Forelimb muscle (tissue), 1 donor: ENCODE results near the gene FGF11. TPM values are rescaled to one million over a fixed set of nuclear protein-coding genes. Genes with fewer than 3 reads are reported as not detected.
"Not testable (repeated sequence)": the region's sequence is repeated elsewhere in the genome, so short reads cannot be mapped to it uniquely, and the experiment has no call there.

Source experiments
- DNase-seq: peaks from one replicate; pipeline ENCODE4 v3.0.0-alpha.2; 2013; ENCODE audit warnings: low read depth
- polyA plus RNA-seq: library from polyadenylated mRNA; unstranded; fragments of 120-200 nt; gene quantifications from one replicate; pipeline ENCODE4 v1.2.1, GENCODE V29; 2013; ENCODE audit not compliant: insufficient read length

Gene FGF11
- polyA plus RNA-seq, 1 donor = 1.4 TPM

DNA sequence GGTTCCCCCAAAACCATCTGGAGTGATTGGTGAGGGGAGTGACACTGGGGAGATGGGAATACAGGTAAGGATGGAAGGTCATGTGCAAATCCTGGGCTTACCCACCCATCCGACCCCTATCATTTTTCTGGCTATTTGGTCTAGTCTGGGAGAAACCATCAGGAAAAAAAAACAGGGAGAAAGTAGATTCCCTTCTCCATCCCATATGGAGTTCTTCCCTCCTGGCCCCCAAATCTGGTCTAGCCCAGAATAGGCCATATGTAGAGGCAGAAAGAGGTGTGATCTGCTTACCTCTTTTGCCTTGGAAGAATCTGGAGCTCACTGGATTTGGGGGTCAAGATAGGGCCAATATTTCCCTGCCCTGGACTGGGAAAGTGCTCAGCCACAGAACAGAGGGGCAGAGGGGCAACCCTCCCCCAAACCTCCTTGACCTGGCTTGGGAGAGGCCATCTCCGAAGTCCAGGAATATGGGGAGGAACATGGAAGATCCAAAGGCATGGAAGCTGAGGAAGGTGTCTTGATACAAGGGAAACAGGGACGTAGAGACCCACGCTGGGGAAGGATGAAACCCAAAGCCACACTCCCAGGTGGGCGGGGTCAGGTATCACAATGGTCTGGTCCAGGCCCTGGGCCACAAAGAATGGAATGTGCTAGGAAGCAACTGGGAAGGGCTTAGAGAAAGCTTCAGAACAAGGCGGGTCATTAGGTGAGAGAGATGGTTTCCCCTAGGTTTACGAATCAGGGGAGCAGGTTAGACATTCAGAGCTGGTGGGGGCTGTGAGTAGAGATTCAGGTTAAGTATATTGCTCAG lies 21.7 kb downstream of the FGF11 start:
- no peak for DNase-seq

DNA sequence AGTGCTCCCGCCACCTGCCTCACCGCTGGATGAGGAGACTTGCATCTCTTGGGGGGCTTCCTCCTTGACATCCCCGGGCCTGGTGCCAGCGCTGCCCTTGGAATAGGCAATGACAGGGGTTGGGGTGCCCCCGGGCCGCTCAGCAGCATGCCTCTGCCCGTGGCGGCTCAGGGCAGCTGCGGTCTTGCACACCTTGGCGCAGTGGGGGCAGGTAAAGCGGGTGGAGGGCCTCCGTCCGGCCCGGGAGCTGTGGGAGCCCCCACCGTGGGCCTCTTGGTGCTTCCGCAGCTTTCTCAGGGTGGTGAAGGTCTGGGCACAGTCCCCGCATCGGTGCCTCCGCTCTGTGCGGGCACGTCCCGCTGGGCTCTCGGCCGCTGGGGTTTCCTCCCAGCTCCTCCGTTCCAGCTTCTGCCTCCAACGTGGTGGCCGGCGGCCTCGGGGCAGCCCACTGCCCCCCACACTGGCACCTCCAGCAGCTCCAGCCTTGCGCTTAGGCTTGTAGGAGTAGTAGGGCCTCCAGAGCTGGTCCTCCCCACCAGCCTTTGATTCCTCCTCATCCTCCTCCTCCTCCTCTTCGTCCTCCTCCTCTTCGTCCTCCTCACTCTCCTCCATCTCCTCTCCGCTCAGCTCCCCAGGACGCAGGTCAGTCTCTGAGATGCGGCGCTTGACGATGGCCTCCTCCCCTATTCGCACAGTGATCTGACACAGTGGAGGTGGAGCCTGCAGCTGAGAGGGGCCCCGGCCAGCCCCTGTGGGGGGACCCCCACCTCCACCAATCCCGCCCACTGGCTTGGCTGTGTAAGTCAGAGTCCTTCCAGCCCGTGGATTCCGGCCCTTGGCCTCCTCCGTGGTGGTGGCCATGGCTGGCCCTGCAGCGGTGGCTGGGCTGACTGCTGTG lies 23.4 kb downstream of the FGF11 start:
- no peak for DNase-seq

DNA sequence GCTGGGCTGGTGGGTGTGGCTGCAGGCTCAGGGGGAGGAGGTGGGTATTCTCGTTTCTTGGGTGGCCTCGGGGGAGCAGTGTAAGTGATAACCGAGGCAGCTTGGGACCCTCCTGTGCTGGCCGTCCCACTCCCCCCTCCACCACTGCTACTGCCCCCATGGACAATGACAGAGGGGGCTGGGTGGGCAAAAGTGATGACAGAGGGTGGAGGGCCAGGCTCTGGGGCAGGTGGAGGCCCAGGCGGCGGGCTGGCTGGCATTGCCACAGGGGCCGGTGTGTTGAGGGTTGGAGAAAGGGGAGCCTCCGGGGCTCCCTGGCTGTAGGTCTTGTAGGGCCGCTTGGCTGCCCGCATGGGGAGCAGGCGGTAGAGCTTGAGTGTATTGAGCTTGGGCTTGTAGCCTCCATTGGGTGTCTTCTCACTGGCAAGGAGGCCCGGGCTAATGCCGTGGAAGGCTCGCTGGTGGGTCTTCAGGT lies 24.1 kb downstream of the FGF11 start:
- DNase-seq = no peak

DNA sequence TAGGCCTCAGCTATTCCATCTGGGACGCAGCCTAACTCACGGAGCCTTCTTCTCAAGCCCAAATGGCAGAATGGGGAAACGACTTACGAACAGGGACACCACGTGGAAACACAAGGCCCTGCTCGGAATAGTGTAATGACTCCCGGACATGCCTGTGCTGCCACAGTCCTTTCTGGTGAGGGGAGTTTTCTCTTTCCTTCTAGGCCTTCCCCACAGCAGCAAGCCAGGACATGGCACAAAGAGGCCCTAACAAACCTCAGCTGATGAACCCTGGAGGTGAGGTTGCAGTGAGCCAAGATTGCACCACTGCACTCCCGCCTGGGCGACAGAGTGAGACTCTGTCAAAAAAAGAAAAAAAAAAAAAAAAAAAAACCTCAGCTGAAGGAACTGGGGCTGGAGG lies 24.8 kb downstream of the FGF11 start:
- no peak for DNase-seq

DNA sequence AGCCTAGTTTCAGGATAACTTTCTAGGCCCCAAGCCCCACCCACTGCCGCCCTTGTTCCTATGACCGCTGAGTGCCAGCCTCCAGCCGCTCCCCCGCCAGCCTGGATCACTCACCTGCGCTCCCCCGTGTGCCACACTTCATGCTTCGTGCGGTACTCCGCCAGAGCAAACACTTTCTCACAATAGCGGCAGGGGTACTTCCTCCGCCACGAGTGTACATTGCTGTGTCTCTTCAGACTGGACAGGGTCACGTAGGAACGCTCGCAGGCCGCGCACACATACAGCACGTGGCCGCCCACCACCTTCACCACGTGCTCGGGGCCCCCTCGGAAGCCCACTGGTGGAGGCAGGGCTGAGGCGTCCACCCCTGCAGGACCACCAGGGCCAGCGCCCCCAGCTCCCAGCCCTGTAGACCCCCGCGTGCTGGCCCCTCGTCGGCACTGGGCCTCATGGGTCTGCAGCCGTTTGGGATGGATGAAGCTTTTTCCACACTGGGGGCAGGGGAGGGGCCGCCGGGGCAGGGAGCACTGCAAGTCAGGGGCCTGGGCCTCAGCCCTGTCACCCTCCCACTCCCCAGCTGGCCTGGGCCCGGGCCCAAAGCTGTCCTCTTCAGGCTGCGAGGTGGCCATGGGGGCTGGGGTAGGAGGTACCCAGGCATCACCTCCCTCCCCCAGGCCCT lies 26.4 kb downstream of the FGF11 start:
- DNase-seq = no peak

DNA sequence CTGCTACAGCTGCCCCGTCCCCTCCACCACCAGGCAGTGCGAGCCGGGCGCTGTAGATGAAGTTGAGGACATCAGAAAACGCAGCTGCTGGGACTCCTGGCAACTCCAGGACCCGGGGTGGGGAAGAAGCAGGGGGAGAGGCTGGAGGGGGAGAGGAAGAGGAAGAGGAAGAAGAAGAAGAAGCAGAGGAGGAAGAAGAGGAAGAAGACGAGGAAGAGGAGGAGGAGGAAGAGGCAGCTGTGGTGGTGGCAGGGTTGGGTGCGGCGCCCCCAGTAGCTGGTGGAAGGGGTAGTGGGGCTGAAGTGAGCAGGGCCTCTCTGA lies 27.0 kb downstream of the FGF11 start:
- no peak for DNase-seq

DNA sequence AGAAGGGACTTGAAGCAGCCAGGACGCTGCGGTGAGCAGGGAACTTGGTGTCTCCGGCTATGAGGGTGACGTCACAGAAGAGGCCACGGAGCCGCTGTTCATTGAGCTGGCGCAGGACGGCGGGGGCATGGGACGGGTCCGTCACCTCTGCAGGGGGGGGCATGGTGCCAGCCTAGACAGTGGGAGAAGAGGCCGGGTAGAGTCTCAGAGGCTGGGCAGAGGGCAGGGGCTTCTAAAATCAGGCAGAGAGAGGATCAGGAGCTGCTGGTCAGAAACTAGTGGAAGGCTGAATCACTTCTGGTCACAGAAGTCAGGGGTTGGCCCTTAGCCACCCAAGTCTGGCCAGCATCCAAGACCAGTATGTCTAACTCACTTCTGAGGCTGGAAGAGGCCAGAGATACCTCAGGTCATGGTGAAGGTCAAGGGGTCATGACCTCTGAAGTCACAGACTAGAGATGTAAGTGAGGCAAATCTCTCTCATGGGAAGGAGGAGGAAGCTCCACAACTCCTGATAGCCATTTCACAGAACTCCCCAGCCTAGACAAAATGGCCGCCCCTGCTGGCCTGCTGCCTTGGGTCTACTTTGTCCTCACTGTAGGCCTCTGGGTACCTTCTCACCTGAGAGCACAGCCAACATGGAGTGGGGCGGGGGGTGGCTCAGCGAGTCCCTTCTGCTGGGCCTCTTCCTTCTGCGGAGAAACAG lies 27.5 kb downstream of the FGF11 start:
- DNase-seq = no peak

DNA sequence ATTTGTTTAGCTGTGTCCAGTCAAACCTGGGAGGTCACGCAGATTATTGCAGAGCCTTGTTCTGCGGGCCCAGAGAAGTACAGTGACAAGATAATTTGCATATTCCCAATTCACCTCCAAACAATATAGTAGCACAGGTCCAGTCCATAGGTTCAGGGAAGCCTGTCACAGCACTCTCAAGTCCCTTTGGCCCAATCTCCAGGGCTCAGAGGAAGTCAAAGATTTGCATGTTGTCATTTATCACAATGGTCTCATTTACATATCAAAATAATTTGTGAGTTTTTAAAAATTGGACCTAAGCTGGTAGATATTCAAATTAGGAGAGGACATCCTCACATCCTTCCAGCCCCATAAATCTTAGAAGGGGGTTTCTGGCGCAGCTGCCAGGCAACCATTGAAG lies 28.2 kb downstream of the FGF11 start:
- no peak for DNase-seq

DNA sequence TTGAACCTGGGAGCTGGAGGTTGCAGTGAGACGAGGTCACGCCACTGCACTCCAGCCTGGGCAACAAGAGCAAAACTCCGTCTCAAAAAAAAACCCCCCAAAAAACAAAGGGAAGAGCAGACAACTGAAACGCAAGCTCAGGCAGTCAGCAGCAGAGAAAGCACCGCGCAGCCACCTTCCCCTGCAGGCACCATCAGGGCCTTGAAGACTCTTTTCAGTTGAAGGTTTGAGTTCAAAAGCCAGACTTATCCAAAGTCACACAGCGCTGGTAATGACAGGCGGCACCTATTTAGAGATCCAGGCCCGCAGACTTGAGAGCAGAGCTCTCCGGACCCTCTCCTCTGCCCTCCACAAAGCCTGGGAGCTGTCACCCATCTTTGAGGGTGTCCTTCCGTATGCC lies 29.0 kb downstream of the FGF11 start:
- no peak for DNase-seq

DNA sequence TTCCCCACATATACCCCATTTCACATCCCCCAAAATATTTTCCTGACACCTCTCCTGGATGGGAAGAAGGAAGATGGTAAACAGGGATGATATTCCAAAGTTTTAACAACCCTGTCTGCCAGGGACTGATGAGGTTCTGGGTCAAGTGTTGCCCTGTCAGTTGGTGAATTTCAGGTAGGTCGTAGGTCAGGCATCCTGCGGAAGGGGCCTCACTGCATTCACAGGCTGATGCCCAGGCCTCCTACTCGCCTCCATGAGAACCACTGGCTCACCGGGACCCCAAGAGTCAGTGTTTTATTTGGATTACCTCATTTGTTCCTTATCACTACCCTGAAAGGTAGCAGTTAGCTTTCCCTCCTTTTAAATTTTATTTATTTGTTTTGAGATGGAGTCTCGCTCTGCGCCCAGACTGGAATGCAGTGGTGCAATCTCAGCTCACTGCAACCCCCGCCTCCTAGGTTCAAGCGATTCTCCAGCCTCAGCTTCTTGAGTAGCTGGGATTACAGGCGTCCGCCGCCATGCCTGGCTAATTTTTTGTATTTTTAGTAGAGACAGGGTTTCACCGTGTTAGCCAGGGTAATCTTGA lies 29.6 kb downstream of the FGF11 start:
- no peak for DNase-seq

DNA sequence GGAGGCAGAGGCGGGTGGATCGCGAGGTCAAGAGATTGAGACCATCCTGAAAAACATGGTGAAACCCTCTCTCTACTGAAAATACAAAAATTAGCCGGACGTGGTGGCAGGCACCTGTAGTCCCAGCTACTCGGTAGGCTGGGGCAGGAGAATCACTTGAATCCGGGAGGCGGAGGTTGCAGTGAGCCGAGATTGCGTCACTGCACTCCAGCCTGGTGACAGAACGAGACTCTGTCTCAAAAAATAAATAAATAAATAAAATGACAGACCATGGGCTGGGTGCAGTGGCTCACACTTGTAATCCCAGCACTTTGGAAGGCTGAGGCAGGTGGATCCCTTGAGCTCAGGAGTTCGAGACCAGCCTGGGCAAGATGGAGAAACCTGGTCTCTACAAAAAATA lies 30.5 kb downstream of the FGF11 start:
- DNase-seq = not testable (repeated sequence)

DNA sequence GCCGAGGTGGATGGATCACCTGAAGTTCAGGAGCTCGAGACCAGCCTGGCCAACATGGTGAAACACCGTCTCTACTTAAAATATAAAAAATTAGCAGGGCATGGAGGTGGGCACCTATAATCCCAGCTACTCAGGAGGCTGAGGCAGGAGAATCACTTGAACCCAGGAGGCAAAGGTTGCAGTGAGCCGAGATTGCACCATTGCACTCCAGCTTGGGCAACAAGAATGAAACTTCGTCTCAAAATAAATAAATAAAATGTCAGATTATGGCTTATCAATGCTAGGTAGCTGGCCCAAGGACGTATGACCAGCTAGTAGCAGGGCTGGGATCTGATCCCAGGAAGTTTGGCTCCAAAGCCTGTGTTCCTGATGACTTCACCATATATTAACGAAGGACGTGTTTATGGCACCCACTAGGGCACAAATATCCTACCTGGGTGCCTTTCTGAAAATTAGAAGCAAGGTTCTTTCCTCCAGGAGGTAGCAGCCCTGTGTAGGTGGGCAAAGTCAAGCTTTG lies 31.2 kb downstream of the FGF11 start:
- DNase-seq = not testable (repeated sequence)

DNA sequence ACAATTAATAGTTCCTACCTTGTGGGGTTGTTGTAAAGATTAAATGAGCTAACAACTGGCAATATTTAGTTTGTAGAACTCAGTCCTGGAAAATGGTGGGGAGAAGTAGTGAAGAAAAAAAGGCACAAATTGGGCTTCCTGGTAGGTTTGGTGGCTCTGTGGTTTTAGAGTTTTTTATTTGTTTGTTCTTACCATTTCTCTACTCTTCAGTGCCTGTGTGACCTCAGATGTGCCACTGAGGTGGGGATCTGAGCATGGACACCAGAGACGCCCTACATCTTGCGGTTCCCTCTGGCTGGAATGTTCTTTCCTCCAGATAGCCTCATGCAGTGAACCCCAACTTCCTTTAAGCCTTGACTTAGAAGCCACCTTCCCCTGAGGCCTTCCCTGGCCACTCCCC lies 32.4 kb downstream of the FGF11 start:
- DNase-seq = no peak

DNA sequence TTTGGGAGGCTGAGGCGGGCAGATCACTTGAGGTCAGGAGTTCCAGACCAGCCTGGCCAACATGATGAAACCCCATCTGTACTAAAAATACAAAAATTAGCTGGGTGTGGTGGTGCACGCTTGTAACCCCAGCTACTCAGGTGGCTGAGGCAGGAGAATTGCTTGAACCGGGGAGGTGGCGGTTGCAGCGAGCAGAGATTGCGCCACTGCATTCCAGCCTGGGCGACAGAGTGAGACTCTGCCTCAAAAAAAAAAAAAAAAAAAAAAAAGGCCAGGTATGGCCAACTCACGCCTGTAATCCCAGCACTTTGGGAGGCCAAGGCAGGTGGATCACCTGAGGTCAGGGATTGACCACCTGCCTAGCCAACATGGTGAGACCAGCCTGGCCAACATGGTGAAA lies 35.5 kb downstream of the FGF11 start:
- not testable (repeated sequence) for DNase-seq

DNA sequence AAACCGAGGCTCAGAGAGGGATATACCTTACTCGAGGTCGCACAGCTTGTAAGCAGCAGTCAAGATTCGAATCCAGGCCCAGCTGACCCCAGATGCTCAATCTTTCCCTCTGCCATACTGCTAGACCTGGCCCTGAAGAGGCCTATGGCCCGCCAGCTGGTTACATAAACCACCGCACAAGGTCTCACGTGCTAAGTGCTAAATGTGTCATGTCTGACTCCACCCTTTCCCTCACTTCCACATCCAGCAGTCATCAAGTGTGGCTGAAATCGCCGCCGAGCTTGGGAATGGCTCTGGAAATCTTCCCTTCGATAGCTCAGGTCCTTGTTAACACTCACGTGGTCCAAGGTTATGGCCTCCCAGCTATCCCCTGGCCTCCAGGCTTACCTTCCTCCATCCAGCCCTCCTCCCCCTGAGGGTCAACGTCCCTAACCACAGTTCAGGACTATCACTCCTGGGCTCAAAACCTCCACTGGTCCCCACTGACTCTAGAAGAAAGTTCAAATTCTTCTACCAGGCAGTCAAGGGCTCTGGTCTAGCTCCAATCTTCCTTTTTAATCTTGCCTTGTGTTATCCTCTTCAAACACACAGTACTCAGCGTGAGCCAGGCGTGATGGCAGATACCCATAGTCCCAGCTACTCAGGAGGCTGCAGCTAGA lies 36.6 kb downstream of the FGF11 start:
- no peak for DNase-seq

DNA sequence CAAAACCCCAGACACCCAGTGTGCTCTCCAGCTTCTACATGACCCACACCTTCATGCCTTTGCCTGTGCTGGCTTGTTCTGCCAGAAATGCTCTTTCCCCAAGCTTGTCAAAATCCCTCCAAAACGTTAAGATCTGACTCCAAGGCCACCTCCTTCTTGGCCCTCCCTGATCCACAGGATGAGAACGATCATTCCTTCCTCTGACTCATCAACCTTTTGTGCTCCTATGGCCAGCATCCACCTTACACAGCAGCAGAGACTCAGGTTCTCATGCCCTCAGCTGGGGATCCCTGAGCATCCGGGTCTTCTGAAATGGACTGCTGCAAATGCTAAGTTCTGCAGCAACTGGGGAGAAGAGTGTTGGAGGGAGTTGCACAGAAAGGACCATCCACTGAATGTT lies 37.2 kb downstream of the FGF11 start:
- DNase-seq = no peak

DNA sequence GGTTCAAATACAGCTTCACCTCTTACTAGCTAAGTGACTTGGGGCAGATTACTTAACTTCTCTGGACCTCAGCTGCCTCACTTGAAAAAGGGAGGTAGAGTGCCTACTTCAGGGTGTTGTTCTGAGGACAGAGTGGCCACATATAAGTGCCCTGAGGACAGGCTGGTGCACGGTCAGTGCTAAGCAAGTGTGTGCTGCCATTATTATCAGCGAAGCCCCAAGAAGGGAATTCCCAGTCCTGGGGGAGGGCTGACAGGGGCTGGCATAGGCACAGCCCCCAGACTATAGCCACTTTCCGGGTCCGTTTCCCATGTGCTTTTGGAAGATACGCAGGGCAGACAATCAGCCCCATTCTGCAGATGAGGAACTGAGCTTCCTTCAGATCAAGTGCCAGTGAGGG lies 37.6 kb downstream of the FGF11 start:
- DNase-seq = no peak

DNA sequence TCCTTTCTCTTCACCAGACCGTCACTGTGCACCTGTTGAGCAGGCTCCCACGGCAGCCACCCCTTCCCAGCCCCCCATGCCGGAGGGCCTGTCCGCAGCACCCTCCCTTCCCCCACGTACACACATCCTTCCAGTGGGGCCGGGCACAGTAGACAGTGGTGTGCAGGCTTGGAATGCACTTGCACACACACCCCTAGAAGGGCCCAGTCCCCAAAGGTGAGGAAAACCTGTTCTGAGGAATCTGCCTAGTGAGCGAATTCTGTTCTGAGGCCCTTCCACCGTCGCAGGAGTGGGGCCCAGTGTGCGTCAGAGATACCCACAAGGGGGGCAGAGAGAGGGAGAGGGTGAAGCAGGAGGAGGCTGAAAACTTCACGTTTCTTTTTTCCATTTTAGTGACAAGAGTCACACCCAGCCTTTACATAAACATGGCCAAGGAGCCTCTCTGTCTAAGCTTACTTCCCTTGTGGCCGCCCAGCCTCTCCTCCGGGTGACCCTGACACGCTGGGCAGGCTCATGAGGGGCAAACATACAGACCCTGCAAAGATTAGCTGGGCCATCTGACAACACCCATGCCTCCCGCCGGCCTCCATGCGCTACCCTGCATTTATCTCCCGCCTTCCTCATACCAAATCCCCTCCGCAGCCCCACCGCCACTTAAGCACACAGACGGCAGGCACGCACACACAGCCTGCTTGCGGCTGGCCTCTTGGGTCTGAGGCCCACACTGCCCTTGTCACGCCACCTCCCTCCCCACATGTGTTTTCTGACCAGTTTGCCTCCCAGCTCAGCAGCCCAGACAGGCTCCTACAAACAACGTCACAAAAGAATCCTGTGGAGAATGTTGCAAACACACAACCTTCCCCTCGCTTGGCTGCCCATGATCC lies 38.3 kb downstream of the FGF11 start:
- DNase-seq = no peak
